Measurements from ENCODE around the gene CHRND.

Gene CHRND
- 0 reads per million in 2 donors for total RNA-seq

DNA sequence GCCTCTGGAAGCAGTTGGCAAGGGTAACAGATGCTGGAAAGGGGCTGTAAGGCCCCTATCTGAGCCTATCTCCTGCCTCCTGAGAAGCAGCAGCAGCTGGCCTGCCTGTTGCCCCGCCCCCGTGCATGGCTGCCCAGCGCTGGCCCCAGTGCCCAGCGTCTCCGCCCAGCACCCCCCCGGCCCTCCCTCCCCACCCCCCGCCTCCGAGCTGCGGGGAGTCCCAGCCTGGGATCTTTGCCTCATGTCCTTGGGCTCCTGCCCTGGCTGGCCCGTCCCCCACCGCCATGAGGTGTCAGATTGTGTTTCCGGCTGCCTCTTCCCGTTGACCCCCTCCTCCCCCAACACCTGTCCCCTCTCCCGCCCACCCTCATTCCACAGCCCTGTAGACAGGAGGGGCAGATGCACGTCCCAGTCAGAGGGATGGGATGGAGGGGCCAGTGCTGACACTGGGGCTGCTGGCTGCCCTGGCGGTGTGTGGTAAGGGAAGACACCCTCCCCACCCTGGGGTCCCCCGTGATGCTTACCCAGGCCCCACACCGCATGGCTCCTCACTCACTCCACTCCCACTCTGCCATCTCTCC, at the start of gene CHRND:
TSS of gene CHRND (plus strand) at position 370 of the 581 bp plus-strand sequence. CDS start at position 426, 56 bp downstream.
- no peak for DNase-seq

DNA sequence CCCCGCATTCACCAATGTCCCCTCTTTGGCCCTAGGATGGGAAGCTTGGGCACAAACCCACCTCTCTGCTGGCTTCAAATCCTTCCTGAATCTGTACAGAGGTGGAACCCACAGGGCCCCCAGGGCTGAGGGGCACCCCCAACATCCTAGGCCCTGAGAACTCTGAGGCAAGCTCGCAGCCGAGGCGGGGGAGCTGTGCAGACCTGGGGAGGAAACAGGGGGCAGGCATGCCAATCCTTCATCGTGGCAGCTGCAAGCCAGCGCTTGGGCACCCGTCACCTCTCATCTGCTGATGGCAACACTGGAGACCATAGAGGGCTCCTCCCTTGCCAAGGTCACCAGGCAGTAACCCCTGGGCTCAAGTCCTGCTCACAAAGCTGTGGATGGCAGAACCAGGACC, 49.2 kb upstream of the CHRND start:
- DNase-seq = no peak

DNA sequence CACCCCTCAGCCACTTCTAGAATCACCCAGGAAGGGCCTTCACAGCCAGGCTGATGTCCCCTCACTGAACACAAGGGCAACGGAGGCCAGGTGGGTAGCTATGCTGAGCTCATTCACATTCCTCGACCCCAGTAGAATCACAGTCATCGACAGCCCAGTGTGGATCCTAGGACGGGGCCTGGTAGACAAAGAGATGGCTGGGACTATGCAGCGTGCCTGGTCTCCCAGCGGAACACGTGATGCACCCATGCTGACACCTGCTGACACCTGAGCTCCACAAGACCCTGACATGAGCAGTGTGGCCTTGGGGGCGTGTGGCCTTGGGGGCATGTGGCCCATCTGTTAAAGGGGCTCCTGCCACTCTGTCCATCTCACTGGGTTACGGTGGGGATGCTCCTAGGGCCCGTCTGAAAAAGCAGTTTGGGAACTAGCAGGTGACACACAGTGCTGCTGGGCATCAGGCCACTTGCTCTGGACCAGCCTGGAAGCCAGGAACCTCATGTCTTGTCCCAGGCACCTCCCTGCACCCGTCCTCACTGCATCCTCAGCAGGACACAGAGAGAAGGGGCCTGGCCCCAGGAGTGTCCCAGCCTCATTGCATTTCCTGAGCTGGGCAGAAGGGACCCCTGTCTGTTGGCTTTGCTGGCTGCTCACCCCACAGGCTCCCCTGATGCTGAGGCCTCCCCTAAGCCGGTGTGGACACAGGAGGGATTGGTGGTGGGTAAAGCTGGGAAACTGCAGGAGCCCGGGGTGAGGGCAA, 48.0 kb upstream of the CHRND start:
- no peak for DNase-seq

DNA sequence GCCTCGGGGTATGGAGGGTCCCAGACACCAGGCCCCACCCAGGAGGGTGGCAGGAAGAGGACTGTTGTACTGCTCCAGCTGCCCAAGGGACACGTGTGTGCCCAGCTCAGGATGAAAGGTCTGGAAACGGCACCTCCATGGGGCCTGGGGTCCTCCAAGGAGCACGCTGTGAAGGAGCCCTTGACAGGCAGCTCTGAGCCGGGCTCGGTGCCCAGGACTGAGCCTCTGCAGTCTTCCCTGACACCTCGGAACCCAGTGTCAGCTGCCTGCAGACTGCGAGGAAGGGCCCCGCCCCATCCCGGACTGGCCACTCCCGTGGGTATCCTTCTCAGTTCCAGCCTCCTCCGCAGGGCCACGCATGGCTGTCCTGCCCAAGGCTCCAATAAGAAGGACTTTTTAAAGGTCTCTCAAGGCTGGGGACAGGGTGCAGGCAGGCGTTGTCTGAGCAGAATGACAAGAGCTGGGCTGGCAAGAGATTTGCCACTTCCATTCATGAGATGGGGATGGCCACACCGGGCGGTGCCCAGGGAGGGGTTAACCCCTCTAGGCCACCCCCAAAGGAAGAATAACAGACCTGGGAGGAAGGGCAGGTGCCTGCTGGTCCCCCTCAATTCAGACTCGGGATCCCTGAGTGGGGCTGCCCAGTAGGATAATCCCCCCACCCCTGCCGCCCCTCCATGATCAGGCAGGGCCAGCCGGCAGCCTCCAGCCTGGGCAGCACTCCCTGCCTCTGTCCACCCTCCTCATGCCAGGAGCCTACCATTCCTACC, 47.2 kb upstream of the CHRND start:
- DNase-seq = no peak

GRCh38 chr2:232479341-232480200, 46.4 kb upstream of the CHRND start:
- DNase-seq = no peak

DNA sequence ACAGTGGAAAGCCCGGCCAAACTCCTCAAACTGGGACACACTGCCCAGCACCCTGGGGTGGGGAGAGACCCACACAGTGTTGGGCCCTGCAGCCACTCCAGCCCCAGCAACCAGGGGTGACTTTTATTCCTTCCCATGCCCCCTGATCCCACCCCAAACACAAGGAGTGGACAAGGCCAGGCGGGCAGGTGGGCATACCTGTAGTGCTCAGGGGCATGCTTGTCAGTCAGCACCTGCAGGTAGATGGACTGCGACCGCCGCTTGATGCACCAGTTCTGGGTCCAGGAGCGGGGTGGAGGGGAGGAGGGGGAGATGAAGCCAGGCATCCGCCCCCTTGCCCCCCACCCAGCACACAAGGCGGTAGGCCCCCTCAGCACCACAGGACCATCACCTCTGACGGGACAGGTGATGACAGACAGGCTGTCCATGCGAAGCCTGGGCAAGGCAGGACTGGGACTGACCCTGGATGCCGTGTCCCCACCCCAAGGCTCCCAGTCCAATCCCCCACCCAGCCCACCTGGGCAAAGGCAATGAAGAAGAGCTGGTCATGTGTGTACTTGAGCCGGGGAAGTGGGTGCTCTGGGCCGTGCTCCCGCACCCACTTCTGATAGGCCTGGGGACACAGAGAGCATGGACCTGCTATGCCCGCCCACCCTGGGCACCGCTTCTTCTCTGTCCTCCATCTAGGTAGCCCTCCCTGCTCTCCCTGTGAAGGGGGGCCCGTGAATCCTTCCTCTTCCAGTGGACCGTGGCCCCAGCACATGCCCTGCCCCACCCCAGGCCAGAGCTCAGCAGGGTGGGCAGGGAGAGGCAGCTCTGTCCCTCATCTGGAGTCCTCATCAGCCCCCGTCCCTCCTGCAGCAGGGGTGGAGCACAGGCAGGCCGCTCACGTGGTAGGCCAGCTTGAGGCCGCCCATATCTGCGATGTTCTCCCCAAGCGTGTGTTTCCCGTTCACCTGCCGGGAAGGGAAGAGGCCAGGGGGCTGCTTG, 45.5 kb upstream of the CHRND start:
- no peak for DNase-seq

GRCh38 chr2:232481322-232482140, 44.4 kb upstream of the CHRND start:
- DNase-seq = no peak

- no peak for DNase-seq
Measured at GRCh38 chr2:232482301-232483238, 43.4 kb upstream of the CHRND start.

- DNase-seq = no peak
Measured at GRCh38 chr2:232483311-232483922, 42.5 kb upstream of the CHRND start.

DNA sequence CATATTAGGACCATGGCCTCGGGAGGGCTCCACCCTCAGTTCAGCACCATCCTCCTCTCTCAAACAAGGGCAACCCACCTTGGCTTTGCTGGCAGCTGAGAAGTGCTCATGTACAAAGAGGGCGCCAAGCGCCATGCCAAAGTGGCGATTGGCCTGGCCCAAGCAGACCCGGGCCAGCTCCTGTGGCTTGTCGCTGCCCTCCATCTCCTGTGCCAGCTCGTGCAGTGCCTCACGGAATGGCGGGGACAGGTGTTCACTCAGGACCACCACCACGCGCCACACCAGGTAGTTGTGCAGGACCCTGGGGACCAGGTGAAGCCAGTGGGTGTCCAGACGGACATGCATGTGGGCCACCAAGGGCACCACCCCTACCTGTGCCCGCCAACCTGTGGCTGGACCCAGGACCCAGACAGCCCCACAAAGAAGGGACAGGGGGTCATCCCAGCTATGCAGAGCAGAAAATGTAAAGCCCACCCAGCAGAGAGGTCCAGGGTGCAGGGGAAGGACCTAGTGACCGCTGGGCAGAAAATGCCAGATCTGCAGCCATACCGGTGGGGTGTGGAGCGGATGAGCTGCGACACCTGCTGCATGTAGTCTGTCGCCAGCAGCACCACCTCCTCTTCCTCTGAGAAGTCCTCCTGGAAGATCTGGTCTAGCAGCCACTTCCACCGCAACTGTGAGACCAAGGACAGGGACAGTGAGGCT, 41.9 kb upstream of the CHRND start:
- no peak for DNase-seq

DNA sequence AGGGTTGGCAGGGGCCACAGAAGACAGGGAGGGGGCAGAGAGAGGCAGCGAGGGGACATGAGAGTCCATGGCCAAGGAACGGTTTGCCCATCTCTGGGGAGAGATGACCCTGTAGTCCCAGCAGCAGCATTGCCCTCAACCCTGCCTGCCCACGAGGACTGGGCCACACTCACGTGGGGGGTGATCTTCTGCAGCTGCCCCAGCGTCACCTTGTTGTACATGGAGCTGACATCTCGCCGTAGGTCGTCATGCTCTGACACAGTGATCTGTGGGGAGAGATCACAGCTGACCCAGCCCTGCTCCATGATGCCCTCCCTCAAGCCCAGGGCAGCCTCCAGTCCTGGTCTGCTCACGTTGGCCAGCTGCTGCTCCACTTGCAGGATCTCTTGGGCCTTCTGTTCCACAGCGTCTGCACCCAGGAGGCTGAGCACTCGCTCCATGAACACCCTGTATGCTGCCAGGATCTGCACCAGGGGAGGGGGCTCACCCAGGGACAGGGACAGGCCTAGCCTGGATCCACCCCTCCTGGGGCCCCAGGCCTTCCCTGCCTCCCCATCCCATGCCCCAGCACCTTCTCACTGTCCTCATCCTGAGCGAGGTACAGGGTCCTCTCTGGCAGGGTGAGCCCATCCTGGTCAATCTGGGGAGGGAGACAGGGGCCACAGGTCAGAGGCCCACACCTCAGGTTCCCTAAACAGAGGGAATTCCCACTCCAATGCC, 41.2 kb upstream of the CHRND start:
- no peak for DNase-seq

GRCh38 chr2:232485348-232485756, 40.6 kb upstream of the CHRND start:
- no peak for DNase-seq

DNA sequence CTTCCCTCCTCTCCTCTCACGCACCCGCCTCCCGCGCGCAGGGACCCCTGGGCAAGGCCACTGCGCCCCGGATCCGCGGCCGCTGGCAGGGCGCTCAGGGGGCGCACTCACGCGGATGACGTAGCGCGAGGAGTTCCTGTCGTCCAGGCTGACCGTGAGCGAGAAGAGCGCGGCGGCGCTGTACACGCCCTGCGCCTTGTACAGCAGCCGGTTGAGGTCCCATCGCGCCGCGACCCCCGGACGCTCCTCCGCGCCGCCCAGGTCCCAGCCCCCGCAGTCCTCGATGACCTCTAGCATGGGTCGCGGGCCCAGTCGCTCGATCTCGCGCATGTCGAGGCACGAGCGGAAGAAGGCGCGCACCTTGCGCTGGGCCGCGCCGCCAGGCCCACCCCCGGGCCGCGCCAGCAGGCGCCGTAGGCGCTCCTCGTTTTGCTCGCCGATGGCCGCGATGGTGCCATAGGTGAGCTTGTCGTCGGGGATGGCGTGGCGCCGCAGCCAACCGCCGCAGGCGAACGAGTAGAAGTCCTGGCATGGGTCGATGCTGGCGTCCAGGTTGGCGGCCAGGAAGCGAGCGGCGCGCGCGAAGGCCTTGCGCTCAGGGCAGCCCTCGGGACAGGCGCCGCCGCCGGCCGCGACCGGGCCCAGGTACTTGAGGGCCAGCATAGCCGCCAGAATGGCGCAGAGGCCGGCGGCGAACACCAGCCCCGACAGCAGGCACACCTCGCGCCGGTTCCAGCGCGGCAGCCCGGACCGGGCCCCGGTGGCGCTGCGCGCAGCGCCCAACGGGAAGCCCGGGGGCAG, 40.0 kb upstream of the CHRND start:
- DNase-seq = no peak

DNA sequence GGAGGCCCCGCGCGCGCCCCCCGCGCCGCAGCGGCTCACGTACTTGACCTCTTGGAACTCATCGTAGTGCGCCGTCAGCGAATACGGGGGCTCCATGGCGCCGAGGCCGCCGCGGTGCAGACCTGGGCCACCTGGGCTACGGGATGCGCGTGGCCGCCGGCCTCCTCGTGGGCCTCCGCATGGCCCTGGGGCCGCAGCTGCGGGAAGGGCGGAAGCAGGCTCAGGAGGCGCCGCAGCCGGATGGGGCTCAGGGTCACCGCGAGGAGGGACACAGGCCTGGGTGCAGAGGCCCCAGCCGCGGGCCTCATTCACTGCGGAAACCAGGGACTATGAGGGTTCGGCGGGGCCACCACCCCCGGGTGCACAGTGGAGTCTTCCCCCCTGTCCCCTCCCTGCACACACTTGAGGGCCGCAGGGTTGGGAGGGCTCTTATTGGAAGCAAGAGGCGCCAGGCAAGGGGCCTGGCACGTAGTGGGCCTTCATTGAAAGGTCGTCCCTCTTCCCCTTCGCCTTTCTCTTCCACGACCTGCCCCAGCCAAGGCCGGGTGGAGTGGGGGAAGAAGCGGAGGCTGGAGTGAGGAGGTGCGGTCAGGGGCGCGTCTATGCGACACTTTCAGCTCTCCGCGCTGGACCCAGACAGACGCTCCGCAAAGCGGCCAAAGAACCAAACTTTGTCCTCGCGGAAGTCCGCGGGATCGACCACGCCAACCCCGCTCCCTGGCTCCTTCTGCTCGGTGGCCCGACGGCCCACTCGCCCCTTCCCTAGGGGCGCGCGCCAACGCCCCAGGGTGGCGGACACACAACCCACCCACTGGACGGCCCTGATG, 39.2 kb upstream of the CHRND start:
- DNase-seq = no peak

DNA sequence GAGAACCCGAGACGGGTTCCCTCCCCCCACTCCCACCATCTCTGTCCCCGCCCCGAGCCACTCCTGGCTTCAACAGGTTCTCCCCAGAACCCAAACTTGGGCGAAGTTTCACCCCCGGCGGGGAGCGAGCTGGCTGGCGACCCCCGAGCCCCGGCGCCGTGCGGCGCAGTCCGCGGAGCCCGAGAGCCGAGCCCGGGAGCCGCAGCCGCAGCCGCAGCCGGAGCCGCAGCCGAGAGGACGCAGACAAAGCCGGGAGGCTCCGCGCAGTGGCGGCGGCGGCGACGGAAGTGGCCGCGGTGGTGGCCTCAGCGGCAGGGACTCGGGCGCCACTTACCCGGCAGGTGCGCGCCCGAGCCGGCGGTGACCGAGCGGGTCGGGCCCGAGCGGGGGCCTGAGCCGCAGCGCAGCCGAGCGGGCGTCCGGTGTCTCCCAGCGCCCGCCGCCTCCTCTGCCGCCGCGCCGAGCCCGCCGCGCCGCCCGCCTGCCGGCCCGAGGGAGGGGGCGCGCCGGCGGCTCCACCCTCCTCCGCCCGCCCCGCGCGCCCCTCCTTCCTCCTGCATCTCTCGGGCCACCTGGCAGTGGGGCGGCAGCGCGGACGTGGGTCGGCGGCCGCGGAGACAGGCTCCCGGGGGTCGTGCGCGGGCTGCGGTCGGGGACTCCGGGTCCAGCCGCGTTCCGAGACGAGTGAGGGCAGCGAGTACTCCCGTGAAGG, 38.4 kb upstream of the CHRND start, which contains the start of gene ECEL1:
TSS of gene ECEL1 (minus strand) at position 450 of the 712 bp plus-strand sequence. CDS start 1,181 bp downstream, outside the sequence.
- DNase-seq = no peak

All from T-helper 9 cell (primary cell).